Measurements from ENCODE around the gene TIGAR.

DNA sequence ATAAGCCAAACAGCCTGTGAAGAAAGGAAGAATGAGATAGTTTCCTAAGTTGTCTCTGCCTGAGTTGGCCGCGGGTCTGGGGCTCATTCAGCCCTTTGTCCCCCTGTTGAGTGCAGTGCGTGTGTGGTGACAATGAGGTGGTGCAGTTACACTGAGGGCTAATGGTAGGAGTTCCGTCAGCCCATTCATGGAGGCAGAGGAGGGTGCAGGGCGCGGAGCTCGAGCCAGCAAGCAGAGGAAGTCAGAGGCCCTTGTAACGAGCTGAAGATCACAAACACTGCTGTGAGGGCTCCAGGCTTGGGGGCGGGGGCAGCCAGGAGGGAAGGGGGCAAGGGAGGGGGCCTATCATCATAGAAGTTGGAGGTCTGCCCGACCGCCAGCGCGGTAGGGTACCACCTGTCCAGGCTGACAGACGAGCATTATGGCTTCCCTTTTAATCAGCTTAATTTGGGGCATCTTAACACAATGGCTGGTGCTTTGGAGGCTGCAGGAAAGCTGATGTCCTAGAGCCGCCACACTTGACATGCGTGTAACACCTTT lies 27.0 kb upstream of the TIGAR start:
- TF ChIP-seq, protein P1, sequence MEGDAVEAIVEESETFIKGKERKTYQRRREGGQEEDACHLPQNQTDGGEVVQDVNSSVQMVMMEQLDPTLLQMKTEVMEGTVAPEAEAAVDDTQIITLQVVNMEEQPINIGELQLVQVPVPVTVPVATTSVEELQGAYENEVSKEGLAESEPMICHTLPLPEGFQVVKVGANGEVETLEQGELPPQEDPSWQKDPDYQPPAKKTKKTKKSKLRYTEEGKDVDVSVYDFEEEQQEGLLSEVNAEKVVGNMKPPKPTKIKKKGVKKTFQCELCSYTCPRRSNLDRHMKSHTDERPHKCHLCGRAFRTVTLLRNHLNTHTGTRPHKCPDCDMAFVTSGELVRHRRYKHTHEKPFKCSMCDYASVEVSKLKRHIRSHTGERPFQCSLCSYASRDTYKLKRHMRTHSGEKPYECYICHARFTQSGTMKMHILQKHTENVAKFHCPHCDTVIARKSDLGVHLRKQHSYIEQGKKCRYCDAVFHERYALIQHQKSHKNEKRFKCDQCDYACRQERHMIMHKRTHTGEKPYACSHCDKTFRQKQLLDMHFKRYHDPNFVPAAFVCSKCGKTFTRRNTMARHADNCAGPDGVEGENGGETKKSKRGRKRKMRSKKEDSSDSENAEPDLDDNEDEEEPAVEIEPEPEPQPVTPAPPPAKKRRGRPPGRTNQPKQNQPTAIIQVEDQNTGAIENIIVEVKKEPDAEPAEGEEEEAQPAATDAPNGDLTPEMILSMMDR (IDR thresholded peaks at IDR 0.05; ENCODE audit: extremely low read depth in 1 of 2, insufficient read depth in 1 of 2, low read depth in 1 of 2, low read length in 2 of 2) = no peak
- no peak for TF ChIP-seq POLR2A (IDR thresholded peaks at IDR 0.05; ENCODE audit: low read depth, low read length)
- no peak for TF ChIP-seq POLR2AphosphoS5 (IDR thresholded peaks at IDR 0.05; ENCODE audit: insufficient read depth, low read depth, low read length)
- TF ChIP-seq, protein P2, sequence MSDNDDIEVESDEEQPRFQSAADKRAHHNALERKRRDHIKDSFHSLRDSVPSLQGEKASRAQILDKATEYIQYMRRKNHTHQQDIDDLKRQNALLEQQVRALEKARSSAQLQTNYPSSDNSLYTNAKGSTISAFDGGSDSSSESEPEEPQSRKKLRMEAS (IDR thresholded peaks at IDR 0.05; ENCODE audit: insufficient read depth, insufficient read length) = no peak
- no peak for TF ChIP-seq MYC (IDR thresholded peaks at IDR 0.05; ENCODE audit: low read depth, low read length)
- TF ChIP-seq EZH2 (IDR thresholded peaks at IDR 0.05; ENCODE audit: borderline replicate concordance, low read depth, low read length, severe bottlenecking) = no peak
- TF ChIP-seq JUN (IDR thresholded peaks at IDR 0.05; ENCODE audit: borderline replicate concordance, insufficient read depth, insufficient read length, low read depth) = no peak
